ENCODE data around the gene CCDC8.
"Not testable (repeated sequence)": the region's sequence is repeated elsewhere in the genome, so short reads cannot be mapped to it uniquely, and the experiment has no call there.

- not testable (repeated sequence) for TF ChIP-seq POLR2AphosphoS5, POLR2A (IDR thresholded peaks at IDR 0.05)
- TF ChIP-seq, protein P1, sequence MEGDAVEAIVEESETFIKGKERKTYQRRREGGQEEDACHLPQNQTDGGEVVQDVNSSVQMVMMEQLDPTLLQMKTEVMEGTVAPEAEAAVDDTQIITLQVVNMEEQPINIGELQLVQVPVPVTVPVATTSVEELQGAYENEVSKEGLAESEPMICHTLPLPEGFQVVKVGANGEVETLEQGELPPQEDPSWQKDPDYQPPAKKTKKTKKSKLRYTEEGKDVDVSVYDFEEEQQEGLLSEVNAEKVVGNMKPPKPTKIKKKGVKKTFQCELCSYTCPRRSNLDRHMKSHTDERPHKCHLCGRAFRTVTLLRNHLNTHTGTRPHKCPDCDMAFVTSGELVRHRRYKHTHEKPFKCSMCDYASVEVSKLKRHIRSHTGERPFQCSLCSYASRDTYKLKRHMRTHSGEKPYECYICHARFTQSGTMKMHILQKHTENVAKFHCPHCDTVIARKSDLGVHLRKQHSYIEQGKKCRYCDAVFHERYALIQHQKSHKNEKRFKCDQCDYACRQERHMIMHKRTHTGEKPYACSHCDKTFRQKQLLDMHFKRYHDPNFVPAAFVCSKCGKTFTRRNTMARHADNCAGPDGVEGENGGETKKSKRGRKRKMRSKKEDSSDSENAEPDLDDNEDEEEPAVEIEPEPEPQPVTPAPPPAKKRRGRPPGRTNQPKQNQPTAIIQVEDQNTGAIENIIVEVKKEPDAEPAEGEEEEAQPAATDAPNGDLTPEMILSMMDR (IDR thresholded peaks at IDR 0.05): not testable (repeated sequence)
Observed at GRCh38 chr19:46375476-46376067, 37.8 kb downstream of the CCDC8 start.
